DND-41 (cell line): Measurements from ENCODE around the gene MARCHF10.

Experiments
- ATAC-seq: fragments of 200-7000 bp; cut with Tn5 transposase; 3 replicates; pipeline ENCODE4 v1.9.1; 2021; ENCODE audit warnings: low read depth; ENCODE audit not compliant: insufficient read depth
- DNase-seq: peaks from one replicate; pipeline ENCODE4 v3.0.0-alpha.2; 2020
- H2AFZ ChIP-seq: 2 replicates; pipeline ENCODE4 v1.6.0; 2012; ENCODE audit warnings: low read depth, low read length
- H3K27ac ChIP-seq: 2 replicates; pipeline ENCODE4 v1.5.1; 2012; ENCODE audit warnings: low read length, inconsistent platforms
- H3K27me3 ChIP-seq: fragments of 200-600 bp; sonication (generic); 2 replicates; pipeline ENCODE4 v1.6.0; 2012; ENCODE audit warnings: low read length, mild to moderate bottlenecking, inconsistent platforms; ENCODE audit not compliant: insufficient read depth, poor library complexity
- H3K36me3 ChIP-seq: 2 replicates; pipeline ENCODE4 v1.5.1; 2012; ENCODE audit warnings: low read length, inconsistent platforms; ENCODE audit not compliant: insufficient read depth
- H3K4me1 ChIP-seq: 2 replicates; pipeline ENCODE4 v1.5.1; 2012; ENCODE audit warnings: mild to moderate bottlenecking, low read length; ENCODE audit not compliant: insufficient read depth
- H3K4me2 ChIP-seq: 2 replicates; pipeline ENCODE4 v1.6.0; 2012; ENCODE audit warnings: mild to moderate bottlenecking, moderate library complexity, low read length, inconsistent platforms; ENCODE audit not compliant: insufficient read depth
- H3K4me3 ChIP-seq, 2 experiments: fragments of 200-600 bp in 1 of 2; shearing (Covaris generic) in 1 of 2; 2 replicates each; pipeline ENCODE4 v1.5.1; 2012 to 2016; ENCODE audit warnings: inconsistent platforms in 2 of 2, low read length in 2 of 2, mild to moderate bottlenecking in 2 of 2, low read depth in 1 of 2, moderate library complexity in 1 of 2
- H3K79me2 ChIP-seq: 2 replicates; pipeline ENCODE4 v1.6.0; 2012; ENCODE audit warnings: low read length, inconsistent platforms; ENCODE audit not compliant: insufficient read depth
- H3K9ac ChIP-seq: 2 replicates; pipeline ENCODE4 v1.6.0; 2012; ENCODE audit warnings: low read depth, mild to moderate bottlenecking, inconsistent platforms, low read length, moderate library complexity
- H3K9me3 ChIP-seq: 2 replicates; pipeline ENCODE4 v1.5.1; 2012; ENCODE audit warnings: low read length, moderate library complexity, mild to moderate bottlenecking, inconsistent platforms; ENCODE audit not compliant: insufficient read depth, severe bottlenecking
- H4K20me1 ChIP-seq: 2 replicates; pipeline ENCODE4 v1.6.0; 2012; ENCODE audit warnings: low read length; ENCODE audit not compliant: insufficient read depth
- CTCF ChIP-seq: IDR thresholded peaks from 2 replicates; pipeline ENCODE4 v1.5.1; 2012; ENCODE audit warnings: borderline replicate concordance, low read length, moderate library complexity, mild to moderate bottlenecking; ENCODE audit not compliant: poor library complexity, severe bottlenecking; ENCODE audit errors: extremely low read depth
- EZH2 ChIP-seq: IDR thresholded peaks from 3 replicates; pipeline ENCODE4 v1.6.1; 2012; ENCODE audit warnings: borderline replicate concordance, low read depth, mild to moderate bottlenecking, moderate library complexity, low read length, inconsistent platforms; ENCODE audit not compliant: severe bottlenecking

Gene MARCHF10

GRCh38 chr17:62722625-62723024 lies 85.5 kb downstream of the MARCHF10 start:
- no peak overlapping the region for H2AFZ ChIP-seq
- H3K36me3 ChIP-seq = no peaks in the 10 kb centered on the region
- no peaks in the 10 kb centered on the region for H3K9me3 ChIP-seq
- H4K20me1 ChIP-seq = no peaks in the 10 kb centered on the region
- no peak for ATAC-seq
- H3K4me1 ChIP-seq = peaks cover 8% of the 10 kb centered on the region
- H3K4me3 ChIP-seq = no peak overlapping the region
- no peak for TF ChIP-seq CTCF
- TF ChIP-seq EZH2 = no peak
- no peak overlapping the region for H3K27ac ChIP-seq
- no peaks in the 10 kb centered on the region for H3K79me2 ChIP-seq
- no peak for DNase-seq
- H3K4me2 ChIP-seq = no peak overlapping the region
- H3K27me3 ChIP-seq = peaks cover 26% of the 10 kb centered on the region
- no peak overlapping the region for H3K9ac ChIP-seq

DNA sequence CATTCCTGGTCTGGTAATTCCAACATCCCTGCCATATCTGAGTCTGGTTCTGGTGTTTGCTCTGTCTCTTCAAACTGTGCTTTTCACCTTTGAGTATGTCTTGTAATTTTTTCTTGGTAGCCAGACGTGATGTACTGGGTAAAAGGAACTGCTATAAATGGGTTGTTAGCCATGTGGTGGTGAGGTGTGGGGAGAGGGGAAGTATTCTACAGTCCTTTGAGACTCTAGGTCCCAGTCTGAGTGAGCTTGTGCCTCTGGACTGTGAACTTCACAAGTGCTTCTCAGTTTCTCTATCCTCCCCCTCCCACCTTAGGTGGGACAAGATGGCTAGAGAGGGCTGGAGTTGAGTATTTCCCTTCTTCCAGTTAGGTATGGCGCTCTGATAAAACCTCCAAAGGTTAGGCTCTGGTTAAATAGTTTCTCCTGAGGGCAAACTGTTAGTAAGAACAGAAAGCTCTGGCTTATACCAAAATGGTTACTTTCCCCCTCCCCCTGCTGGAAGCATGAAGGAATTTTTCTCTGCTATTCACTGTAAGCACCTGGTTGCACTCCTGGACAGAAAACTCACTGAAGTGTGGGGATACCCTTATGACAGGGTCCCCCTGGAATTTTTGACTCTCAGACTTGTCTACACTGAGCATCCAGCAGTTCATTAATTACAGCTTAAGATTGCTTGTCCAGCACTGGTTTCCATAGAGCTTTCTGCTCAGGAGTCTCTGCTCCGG lies 87.8 kb downstream of the MARCHF10 start:
- Histone ChIP-seq H3K9me3 (no peaks in the 10 kb centered on the region), H3K4me1 (peaks cover 8% of the 10 kb centered on the region), H3K9ac (no peak overlapping the region), H3K4me3 (no peak overlapping the region), H3K27me3 (peaks cover 26% of the 10 kb centered on the region), H3K79me2 (no peaks in the 10 kb centered on the region), H3K36me3 (no peaks in the 10 kb centered on the region), H3K4me2 (no peak overlapping the region), H4K20me1 (no peaks in the 10 kb centered on the region), H3K27ac (no peak overlapping the region), H2AFZ (no peak overlapping the region)
- TF ChIP-seq EZH2 (no peak), CTCF (peak; percentile 41)
- ATAC-seq = peak; percentile 42; the same call in 1 of the 3 replicates
- no peak for DNase-seq

GRCh38 chr17:62719586-62719985 lies 88.5 kb downstream of the MARCHF10 start:
- Histone ChIP-seq H3K9ac (no peak overlapping the region), H3K9me3 (no peaks in the 10 kb centered on the region), H3K4me1 (peaks cover under 1% of the 10 kb centered on the region), H3K36me3 (no peaks in the 10 kb centered on the region), H3K27ac (no peak overlapping the region), H3K79me2 (no peaks in the 10 kb centered on the region), H3K4me2 (no peak overlapping the region), H4K20me1 (no peaks in the 10 kb centered on the region), H3K27me3 (peaks cover 26% of the 10 kb centered on the region), H2AFZ (no peak overlapping the region), H3K4me3 (no peak overlapping the region)
- no peak for DNase-seq
- TF ChIP-seq EZH2 = no peak
- no peak for ATAC-seq

GRCh38 chr17:62718429-62718828 lies 89.7 kb downstream of the MARCHF10 start:
- ATAC-seq (no peak), DNase-seq (no peak)
- H3K27me3 ChIP-seq = peaks cover 26% of the 10 kb centered on the region
- H3K9me3 ChIP-seq = no peaks in the 10 kb centered on the region
- H2AFZ ChIP-seq = no peak overlapping the region
- TF ChIP-seq CTCF (no peak), EZH2 (no peak)
- no peak overlapping the region for H3K4me3 ChIP-seq
- no peaks in the 10 kb centered on the region for H3K79me2 ChIP-seq
- no peak overlapping the region for H3K9ac ChIP-seq
- no peaks in the 10 kb centered on the region for H4K20me1 ChIP-seq
- no peaks in the 10 kb centered on the region for H3K36me3 ChIP-seq
- H3K27ac ChIP-seq = no peak overlapping the region
- H3K4me1 ChIP-seq = no peaks in the 10 kb centered on the region
- H3K4me2 ChIP-seq = no peak overlapping the region
